A549 (cell line): Measurements from ENCODE around the gene SCYL1.
"Not testable (repeated sequence)": the region's sequence is repeated elsewhere in the genome, so short reads cannot be mapped to it uniquely, and the experiment has no call there.

Experiments used
- EP300 ChIP-seq, 2 experiments: fragments of >200 bp; sonication (Bioruptor Twin); formaldehyde crosslinking; IDR thresholded peaks; 2 replicates in 1 of 2; 3 replicates in 1 of 2; pipeline ENCODE4 v1.6.1; 2016 to 2017
- FOSB ChIP-seq: fragments of 250-450 bp; sonication (Bioruptor Pico); IDR thresholded peaks from 2 replicates; pipeline ENCODE4 v1.5.0; 2020; ENCODE audit warnings: mild to moderate bottlenecking, moderate library complexity
- HOXB13 ChIP-seq: fragments of 250-450 bp; sonication (Bioruptor Pico); IDR thresholded peaks from 2 replicates; pipeline ENCODE4 v1.5.0; 2020; ENCODE audit warnings: low read depth, mild to moderate bottlenecking, moderate library complexity
- MAX ChIP-seq: IDR thresholded peaks from 2 replicates; pipeline ENCODE4 v1.6.1; 2012
- NPAS2 ChIP-seq: fragments of 250-450 bp; sonication (Bioruptor Pico); IDR thresholded peaks from 2 replicates; pipeline ENCODE4 v1.8.0; 2022; ENCODE audit warnings: mild to moderate bottlenecking, moderate library complexity, borderline replicate concordance
- POLR2A ChIP-seq: IDR thresholded peaks from 2 replicates; pipeline ENCODE4 v1.6.1; 2012; ENCODE audit warnings: mild to moderate bottlenecking, low read length
- RAD21 ChIP-seq, 2 experiments: fragments of >200 bp in 1 of 2; sonication (Bioruptor Twin) in 1 of 2; formaldehyde crosslinking in 1 of 2; IDR thresholded peaks in 1 of 2; conservative IDR thresholded peaks in 1 of 2; 2 replicates in 1 of 2; 3 replicates in 1 of 2; pipeline ENCODE4 v1.6.1; 2012 to 2018; ENCODE audit warnings: inconsistent platforms in 1 of 2
- REST ChIP-seq: fragments of 200-600 bp; sonication (generic); IDR thresholded peaks from 2 replicates; pipeline ENCODE4 v1.6.1; 2016; ENCODE audit warnings: antibody characterized with exemption, mild to moderate bottlenecking, moderate library complexity
- SMC3 ChIP-seq: fragments of >200 bp; sonication (Bioruptor Twin); formaldehyde crosslinking; IDR thresholded peaks from 3 replicates; pipeline ENCODE4 v1.6.1; 2018; ENCODE audit warnings: inconsistent platforms
- TP53 ChIP-seq: fragments of 250-450 bp; sonication (Bioruptor Pico); IDR thresholded peaks from 2 replicates; pipeline ENCODE4 v1.5.0; 2021; ENCODE audit warnings: mild to moderate bottlenecking, moderate library complexity
- TF ChIP-seq, protein P1 (sequence below): fragments of >200 bp; sonication (Bioruptor Twin); formaldehyde crosslinking; IDR thresholded peaks from 3 replicates; pipeline ENCODE4 v1.5.1; 2016

GRCh38 chr11:65521777-65522521 lies 2.9 kb upstream of the SCYL1 start:
- not testable (repeated sequence) for TF ChIP-seq POLR2A; REST; MAX; SMC3; HOXB13 (CRISPR knock-in tag); EP300 (IDR thresholded peaks at IDR 0.05); TP53 (CRISPR knock-in tag); FOSB; RAD21 (conservative IDR thresholded peaks at IDR 0.05 in 1 of 2, IDR thresholded peaks at IDR 0.05 in 1 of 2); NPAS2 (CRISPR knock-in tag)
- TF ChIP-seq, protein P1, sequence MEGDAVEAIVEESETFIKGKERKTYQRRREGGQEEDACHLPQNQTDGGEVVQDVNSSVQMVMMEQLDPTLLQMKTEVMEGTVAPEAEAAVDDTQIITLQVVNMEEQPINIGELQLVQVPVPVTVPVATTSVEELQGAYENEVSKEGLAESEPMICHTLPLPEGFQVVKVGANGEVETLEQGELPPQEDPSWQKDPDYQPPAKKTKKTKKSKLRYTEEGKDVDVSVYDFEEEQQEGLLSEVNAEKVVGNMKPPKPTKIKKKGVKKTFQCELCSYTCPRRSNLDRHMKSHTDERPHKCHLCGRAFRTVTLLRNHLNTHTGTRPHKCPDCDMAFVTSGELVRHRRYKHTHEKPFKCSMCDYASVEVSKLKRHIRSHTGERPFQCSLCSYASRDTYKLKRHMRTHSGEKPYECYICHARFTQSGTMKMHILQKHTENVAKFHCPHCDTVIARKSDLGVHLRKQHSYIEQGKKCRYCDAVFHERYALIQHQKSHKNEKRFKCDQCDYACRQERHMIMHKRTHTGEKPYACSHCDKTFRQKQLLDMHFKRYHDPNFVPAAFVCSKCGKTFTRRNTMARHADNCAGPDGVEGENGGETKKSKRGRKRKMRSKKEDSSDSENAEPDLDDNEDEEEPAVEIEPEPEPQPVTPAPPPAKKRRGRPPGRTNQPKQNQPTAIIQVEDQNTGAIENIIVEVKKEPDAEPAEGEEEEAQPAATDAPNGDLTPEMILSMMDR, result not testable (repeated sequence)
